ENCODE results near the gene SNX4.

SNX4 gene

DNA sequence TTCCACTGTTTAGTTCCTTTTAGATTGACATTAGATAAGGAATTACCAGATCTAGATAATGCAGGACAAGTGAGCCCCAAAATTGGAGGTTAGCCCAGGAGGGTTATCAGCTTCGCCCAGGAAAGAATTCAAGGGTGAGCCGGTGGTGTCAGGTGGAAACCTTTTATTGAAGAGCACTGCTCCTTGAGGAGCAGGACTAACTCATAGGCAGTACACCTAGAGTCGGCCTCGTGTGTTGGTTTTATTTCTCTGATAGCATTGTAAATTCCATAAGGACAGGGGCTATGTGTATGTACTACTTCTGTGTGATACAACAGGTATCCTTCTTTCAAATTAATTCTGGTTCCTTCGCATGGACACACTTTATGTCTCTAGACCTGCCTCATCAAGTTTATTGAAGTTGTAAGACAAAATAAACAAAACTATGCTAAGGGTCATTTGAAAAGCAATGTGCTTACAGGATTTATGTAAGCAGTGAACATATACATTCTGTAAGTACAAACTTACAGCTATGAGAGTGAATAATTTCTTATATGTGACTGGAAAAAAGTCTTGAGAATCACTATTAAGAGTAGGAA is 57.2 kb downstream of the SNX4 start:
- Histone ChIP-seq H3K9me2 (replicated peaks; ENCODE audit: control insufficient read depth, low read length) (no peaks in the 10 kb centered on the region), H3K79me2 (ENCODE audit: control insufficient read depth, low read length) (no peaks in the 10 kb centered on the region), H3K27ac (ENCODE audit: low read depth, low read length) (no peak overlapping the region), H4K20me1 (ENCODE audit: control insufficient read depth, insufficient read depth, low read depth, low read length) (no peaks in the 10 kb centered on the region), H3K36me3 (ENCODE audit: control insufficient read depth, low read length) (peaks cover 13% of the 10 kb centered on the region), H3K4me1 (ENCODE audit: control insufficient read depth, low read length) (no peaks in the 10 kb centered on the region), H3F3A (ENCODE audit: control insufficient read depth, insufficient read depth) (no peaks in the 10 kb centered on the region), H3K4me2 (ENCODE audit: low read length) (no peak overlapping the region), H3K9me3 (ENCODE audit: control insufficient read depth, insufficient read depth, low read length) (no peaks in the 10 kb centered on the region), H3K27me3 (ENCODE audit: control insufficient read depth, low read length) (no peaks in the 10 kb centered on the region), H3K4me3 (ENCODE audit: low read length) (no peak overlapping the region)
- TF ChIP-seq EZH2phosphoT487 (IDR thresholded peaks at IDR 0.05; ENCODE audit: borderline replicate concordance, low read length) = no peak
- TF ChIP-seq, protein P1, sequence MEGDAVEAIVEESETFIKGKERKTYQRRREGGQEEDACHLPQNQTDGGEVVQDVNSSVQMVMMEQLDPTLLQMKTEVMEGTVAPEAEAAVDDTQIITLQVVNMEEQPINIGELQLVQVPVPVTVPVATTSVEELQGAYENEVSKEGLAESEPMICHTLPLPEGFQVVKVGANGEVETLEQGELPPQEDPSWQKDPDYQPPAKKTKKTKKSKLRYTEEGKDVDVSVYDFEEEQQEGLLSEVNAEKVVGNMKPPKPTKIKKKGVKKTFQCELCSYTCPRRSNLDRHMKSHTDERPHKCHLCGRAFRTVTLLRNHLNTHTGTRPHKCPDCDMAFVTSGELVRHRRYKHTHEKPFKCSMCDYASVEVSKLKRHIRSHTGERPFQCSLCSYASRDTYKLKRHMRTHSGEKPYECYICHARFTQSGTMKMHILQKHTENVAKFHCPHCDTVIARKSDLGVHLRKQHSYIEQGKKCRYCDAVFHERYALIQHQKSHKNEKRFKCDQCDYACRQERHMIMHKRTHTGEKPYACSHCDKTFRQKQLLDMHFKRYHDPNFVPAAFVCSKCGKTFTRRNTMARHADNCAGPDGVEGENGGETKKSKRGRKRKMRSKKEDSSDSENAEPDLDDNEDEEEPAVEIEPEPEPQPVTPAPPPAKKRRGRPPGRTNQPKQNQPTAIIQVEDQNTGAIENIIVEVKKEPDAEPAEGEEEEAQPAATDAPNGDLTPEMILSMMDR (IDR thresholded peaks at IDR 0.05; ENCODE audit: low read depth, low read length, poor library complexity, severe bottlenecking) = no peak

DNA sequence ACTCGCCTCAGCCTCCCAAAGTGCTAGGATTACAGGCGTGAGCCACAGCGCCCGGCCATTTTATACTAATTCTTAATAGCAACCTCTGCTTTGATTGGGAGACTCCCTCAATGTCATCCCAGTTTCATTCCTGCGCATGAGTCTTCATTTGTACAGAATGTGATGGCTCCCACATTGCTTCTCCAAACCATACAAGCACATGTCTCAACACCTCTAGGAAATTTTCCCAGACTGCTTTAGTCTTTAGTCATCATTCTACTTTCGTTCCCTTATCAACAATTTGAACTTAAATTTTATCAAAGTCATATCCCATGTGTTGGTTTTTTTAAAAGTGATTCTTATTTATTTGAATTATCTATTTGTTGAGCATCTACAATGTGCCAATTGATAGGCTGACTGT is 58.1 kb downstream of the SNX4 start:
- no peak overlapping the region for H3K4me3 ChIP-seq (ENCODE audit: low read length)
- H3K4me2 ChIP-seq (ENCODE audit: low read length) = no peak overlapping the region
- H3K36me3 ChIP-seq (ENCODE audit: control insufficient read depth, low read length) = peaks cover 15% of the 10 kb centered on the region
- no peaks in the 10 kb centered on the region for H3K9me2 ChIP-seq (replicated peaks; ENCODE audit: control insufficient read depth, low read length)
- no peak overlapping the region for H3K27ac ChIP-seq (ENCODE audit: low read depth, low read length)
- H3K79me2 ChIP-seq (ENCODE audit: control insufficient read depth, low read length) = no peaks in the 10 kb centered on the region
- no peaks in the 10 kb centered on the region for H4K20me1 ChIP-seq (ENCODE audit: control insufficient read depth, insufficient read depth, low read depth, low read length)
- no peaks in the 10 kb centered on the region for H3K4me1 ChIP-seq (ENCODE audit: control insufficient read depth, low read length)
- H3K9me3 ChIP-seq (ENCODE audit: control insufficient read depth, insufficient read depth, low read length) = no peaks in the 10 kb centered on the region
- H3F3A ChIP-seq (ENCODE audit: control insufficient read depth, insufficient read depth) = no peaks in the 10 kb centered on the region
- TF ChIP-seq, protein P1 (IDR thresholded peaks at IDR 0.05; ENCODE audit: low read depth, low read length, poor library complexity, severe bottlenecking) = no peak
- no peak for TF ChIP-seq EZH2phosphoT487 (IDR thresholded peaks at IDR 0.05; ENCODE audit: borderline replicate concordance, low read length)
- no peaks in the 10 kb centered on the region for H3K27me3 ChIP-seq (ENCODE audit: control insufficient read depth, low read length)

DNA sequence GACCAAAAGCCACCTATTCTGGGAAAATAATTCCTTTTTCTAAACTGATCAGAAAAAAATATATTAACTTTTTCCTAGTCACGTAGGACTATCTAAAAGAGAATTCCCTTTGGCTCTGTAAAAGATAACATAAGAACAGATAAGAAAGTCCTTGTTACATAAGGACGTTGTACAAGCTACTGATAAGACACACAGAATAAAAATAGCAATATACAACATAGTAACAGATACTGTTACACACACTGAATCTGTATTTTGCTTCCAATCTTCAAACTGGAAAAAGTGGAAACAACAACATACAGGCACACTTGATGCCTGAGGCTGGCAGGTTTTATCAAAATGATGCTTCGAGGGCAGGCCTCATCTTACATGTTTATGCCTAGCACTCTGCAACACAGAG is 59.8 kb downstream of the SNX4 start:
- no peak overlapping the region for H3K27ac ChIP-seq (ENCODE audit: low read depth, low read length)
- H3K4me2 ChIP-seq (ENCODE audit: low read length) = no peak overlapping the region

More for the DNA sequence above, 59.8 kb downstream of the SNX4 start:
- Histone ChIP-seq H3K4me3 (ENCODE audit: low read length) (no peak overlapping the region), H3F3A (ENCODE audit: control insufficient read depth, insufficient read depth) (no peaks in the 10 kb centered on the region), H3K27me3 (ENCODE audit: control insufficient read depth, low read length) (no peaks in the 10 kb centered on the region), H4K20me1 (ENCODE audit: control insufficient read depth, insufficient read depth, low read depth, low read length) (no peaks in the 10 kb centered on the region), H3K4me1 (ENCODE audit: control insufficient read depth, low read length) (no peaks in the 10 kb centered on the region), H3K36me3 (ENCODE audit: control insufficient read depth, low read length) (peaks cover 25% of the 10 kb centered on the region), H3K9me2 (replicated peaks; ENCODE audit: control insufficient read depth, low read length) (no peaks in the 10 kb centered on the region), H3K79me2 (ENCODE audit: control insufficient read depth, low read length) (no peaks in the 10 kb centered on the region), H3K9me3 (ENCODE audit: control insufficient read depth, insufficient read depth, low read length) (no peaks in the 10 kb centered on the region)
- no peak for TF ChIP-seq EZH2phosphoT487 (IDR thresholded peaks at IDR 0.05; ENCODE audit: borderline replicate concordance, low read length)
- TF ChIP-seq, protein P1 (IDR thresholded peaks at IDR 0.05; ENCODE audit: low read depth, low read length, poor library complexity, severe bottlenecking) = no peak

Measured in DOHH2 (cell line).